HEK293T (cell line): ENCODE results near the gene RASL10A.
A peak's percentile ranks its signal among the peaks of the same experiment; 100 is the strongest.

ENCODE experiments used
- CTCF ChIA-PET: fragments of 350-600 bp; formaldehyde crosslinking; extraction: SDS; loops from one replicate; lab custom pipeline; 2021; ENCODE audit warnings: antibody characterized with exemption, inconsistent platforms; lab: Yijun Ruan, JAX
- POLR2A ChIA-PET: fragments of 350-600 bp; formaldehyde crosslinking; extraction: SDS; loops from one replicate; lab custom pipeline; 2020; ENCODE audit warnings: antibody characterized with exemption, inconsistent platforms; lab: Yijun Ruan, JAX
- DNase-seq: peaks from one replicate; pipeline ENCODE4 v3.0.0; 2012; ENCODE audit warnings: mixed read lengths; ENCODE audit errors: extremely low spot score
- ARNT ChIP-seq: fragments of 450-650 bp; IDR thresholded peaks from 2 replicates; pipeline ENCODE4 v1.6.1; 2017; ENCODE audit warnings: mild to moderate bottlenecking
- BHLHE40 ChIP-seq: fragments of 450-650 bp; IDR thresholded peaks from 2 replicates; pipeline ENCODE4 v1.6.1; 2016; ENCODE audit warnings: mild to moderate bottlenecking, moderate library complexity, borderline replicate concordance
- CTBP1 ChIP-seq: fragments of 450-650 bp; IDR thresholded peaks from 2 replicates; pipeline ENCODE4 v1.6.1; 2016; ENCODE audit warnings: borderline replicate concordance
- ELF4 ChIP-seq: fragments of 450-650 bp; IDR thresholded peaks from 2 replicates; pipeline ENCODE4 v1.6.1; 2017; ENCODE audit warnings: antibody characterized with exemption
- FOXA1 ChIP-seq: fragments of 450-650 bp; IDR thresholded peaks from 2 replicates; pipeline ENCODE4 v1.6.1; 2016; ENCODE audit warnings: mild to moderate bottlenecking
- FOXK2 ChIP-seq: fragments of 450-650 bp; IDR thresholded peaks from 2 replicates; pipeline ENCODE4 v1.6.1; 2016; ENCODE audit warnings: mild to moderate bottlenecking
- FOXM1 ChIP-seq: fragments of 450-650 bp; IDR thresholded peaks from 2 replicates; pipeline ENCODE4 v1.6.1; 2017; ENCODE audit warnings: mild to moderate bottlenecking, borderline replicate concordance
- HDGF ChIP-seq: fragments of 450-650 bp; IDR thresholded peaks from 2 replicates; pipeline ENCODE4 v1.6.1; 2017; ENCODE audit warnings: antibody characterized with exemption, borderline replicate concordance
- L3MBTL2 ChIP-seq: fragments of 450-650 bp; conservative IDR thresholded peaks from 2 replicates; pipeline ENCODE4 v1.6.1; 2016; ENCODE audit warnings: mild to moderate bottlenecking
- LEF1 ChIP-seq: fragments of 450-650 bp; IDR thresholded peaks from 2 replicates; pipeline ENCODE4 v1.6.1; 2017; ENCODE audit warnings: mild to moderate bottlenecking, borderline replicate concordance
- NFRKB ChIP-seq: fragments of 450-650 bp; IDR thresholded peaks from 2 replicates; pipeline ENCODE4 v1.6.1; 2016; ENCODE audit warnings: mild to moderate bottlenecking, moderate library complexity
- PKNOX1 ChIP-seq: fragments of 450-650 bp; IDR thresholded peaks from 2 replicates; pipeline ENCODE4 v1.6.1; 2016
- SP1 ChIP-seq: fragments of 450-650 bp; IDR thresholded peaks from 2 replicates; pipeline ENCODE4 v1.6.1; 2017
- SUZ12 ChIP-seq: fragments of 450-650 bp; IDR thresholded peaks from 2 replicates; pipeline ENCODE4 v1.6.1; 2016; ENCODE audit warnings: mild to moderate bottlenecking
- TARDBP ChIP-seq: fragments of 450-650 bp; IDR thresholded peaks from 2 replicates; pipeline ENCODE4 v1.6.1; 2016
- ZNF384 ChIP-seq: fragments of 450-650 bp; IDR thresholded peaks from 2 replicates; pipeline ENCODE4 v1.6.1; 2016

The RASL10A gene

GRCh38 chr22:29269731-29270474, 45.6 kb downstream of the RASL10A start:
- POLR2A ChIA-PET: interaction anchor here (0.6 to 1.4 kb wide), 2 partner anchors 37 to 1889 kb away, joined by 3 to 4 read pairs; no protein-coding TSS in a partner anchor
- no peak for TF ChIP-seq TARDBP
- TF ChIP-seq FOXA1: no peak
- no peak for TF ChIP-seq FOXK2
- TF ChIP-seq LEF1: no peak
- TF ChIP-seq SP1: no peak
- TF ChIP-seq ZNF384: no peak
- no peak for TF ChIP-seq CTBP1
- TF ChIP-seq NFRKB: no peak
- TF ChIP-seq PKNOX1: no peak
- TF ChIP-seq HDGF: no peak
- TF ChIP-seq ELF4: no peak; the same call in 1 of the 2 replicates
- TF ChIP-seq BHLHE40: no peak
- no peak for TF ChIP-seq FOXM1
- no peak for TF ChIP-seq L3MBTL2
- TF ChIP-seq SUZ12: no peak
- TF ChIP-seq ARNT: no peak
- CTCF ChIA-PET: no interaction called here
- DNase-seq: no peak

- ChIA-PET POLR2A (interaction anchor here (1.4 kb wide), 1 partner anchor 38 kb away, joined by 3 read pairs; no protein-coding TSS in a partner anchor), CTCF (no interaction called here)
- DNase-seq: no peak
- TF ChIP-seq SP1: no peak
- no peak for TF ChIP-seq FOXA1
- TF ChIP-seq NFRKB: no peak
- no peak for TF ChIP-seq CTBP1
- no peak for TF ChIP-seq PKNOX1
- no peak for TF ChIP-seq ZNF384
- TF ChIP-seq L3MBTL2: no peak
- no peak for TF ChIP-seq BHLHE40
- no peak for TF ChIP-seq LEF1
- no peak for TF ChIP-seq ELF4
- TF ChIP-seq FOXK2: no peak
- TF ChIP-seq ARNT: no peak
- TF ChIP-seq TARDBP: no peak
- no peak for TF ChIP-seq FOXM1
- TF ChIP-seq HDGF: no peak
- no peak for TF ChIP-seq SUZ12
Measured at GRCh38 chr22:29269230-29269604, 46.3 kb downstream of the RASL10A start.

DNA sequence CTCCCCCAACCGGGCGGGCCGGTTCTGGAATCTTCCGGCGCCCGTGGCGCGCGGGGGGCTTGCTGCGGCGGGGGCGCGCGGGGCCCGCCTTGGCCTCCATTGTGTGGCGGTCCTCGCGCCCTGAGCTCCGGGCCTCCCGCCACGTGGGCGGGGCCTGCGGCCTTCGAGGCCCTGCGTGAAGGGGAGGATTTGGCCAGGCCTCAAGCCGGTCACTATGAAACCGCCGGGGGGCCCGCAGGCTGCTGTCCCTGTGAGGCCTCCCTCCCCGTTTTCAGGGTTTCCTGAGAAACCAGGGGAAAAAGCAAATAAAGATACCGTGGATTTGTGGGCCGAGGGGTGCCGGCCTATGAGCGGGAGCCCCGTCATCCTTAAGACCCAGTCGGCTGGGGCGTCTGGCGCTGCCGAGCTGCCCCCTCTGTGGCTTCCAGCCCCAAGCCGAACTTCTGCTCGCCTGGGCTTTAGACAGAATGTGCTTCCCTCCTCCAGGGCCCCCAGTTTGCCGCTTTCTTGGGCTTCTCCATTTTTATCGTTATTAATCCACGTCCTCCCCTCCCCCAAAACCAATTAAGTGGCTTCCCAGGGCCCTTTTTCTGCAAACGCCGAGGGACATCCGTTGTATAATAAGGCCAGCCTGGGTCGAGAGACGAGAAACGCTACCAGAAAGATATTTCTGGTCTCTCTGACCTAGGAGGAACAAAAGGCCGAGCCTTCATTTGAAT, 46.8 kb downstream of the RASL10A start:
- ChIA-PET CTCF (no interaction called here), POLR2A (interaction anchor here (0.7 to 1.0 kb wide), 2 partner anchors 11 to 12 kb away, joined by 3 read pairs; no protein-coding TSS in a partner anchor)
- TF ChIP-seq L3MBTL2: peak; percentile 71
- 0 out of 2 replicates have a peak, but pooled peaks have one; percentile 19 for TF ChIP-seq ARNT
- TF ChIP-seq TARDBP: no peak
- TF ChIP-seq CTBP1: no peak
- TF ChIP-seq LEF1: no peak
- DNase-seq: no peak

DNA sequence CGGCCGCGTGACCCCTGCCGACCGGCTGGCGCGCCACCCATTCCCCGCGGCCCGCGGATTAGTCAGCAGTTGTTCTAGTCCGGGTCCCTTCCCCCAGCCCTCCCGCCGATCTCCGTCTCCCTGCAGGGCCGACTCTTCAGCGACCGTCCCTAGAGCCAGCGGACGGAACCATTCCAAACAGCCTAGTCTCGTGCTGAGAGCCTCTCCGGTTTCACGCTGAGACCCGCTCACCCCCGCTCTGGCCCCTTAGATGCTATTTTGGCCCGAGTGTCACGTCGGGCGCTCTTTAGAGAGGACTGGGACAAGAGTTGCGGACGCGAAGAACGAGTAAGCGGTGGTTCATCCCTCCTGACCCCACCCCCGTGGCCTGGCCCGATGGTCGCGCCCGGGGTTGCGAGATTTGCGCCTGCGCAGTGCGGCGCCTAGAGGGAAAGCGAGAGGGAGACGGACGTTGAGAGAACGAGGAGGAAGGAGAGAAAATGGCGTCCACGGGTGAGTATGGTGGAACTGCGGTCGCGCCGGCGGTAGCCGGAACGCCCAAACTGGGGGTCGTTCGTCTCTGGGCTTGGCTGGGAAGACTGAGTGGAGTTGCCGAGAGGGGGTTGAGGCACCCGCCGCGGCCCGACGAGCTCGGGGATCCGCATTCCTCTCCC, 47.5 kb downstream of the RASL10A start, which contains the start of the genes EWSR1 and RHBDD3:
Gene EWSR1, plus strand, starts transcription at position 411 of the 653 bp plus-strand sequence. Its CDS starts 69 bp downstream, at position 480.
Gene RHBDD3, minus strand, starts transcription at position 124 of the 653 bp plus-strand sequence. CDS start 2,355 bp downstream, outside the sequence.
- DNase-seq: peak; percentile 97
- CTCF ChIA-PET: interaction anchor here (1.2 kb wide), 1 partner anchor 22 kb away, joined by 6 read pairs; no protein-coding TSS in a partner anchor
- TF ChIP-seq BHLHE40: peak; percentile 99
- peak; percentile 55; the same call in 1 of the 2 replicates for TF ChIP-seq TARDBP
- peak; percentile 44; the same call in 1 of the 2 replicates for TF ChIP-seq ELF4
- TF ChIP-seq FOXK2: no peak
- TF ChIP-seq PKNOX1: no peak
- peak; percentile 84; the same call in 1 of the 2 replicates for TF ChIP-seq FOXM1
- TF ChIP-seq NFRKB: peak; percentile 95
- TF ChIP-seq L3MBTL2: peak; percentile 11; the same call in 1 of the 2 replicates
- TF ChIP-seq SP1: no peak
- POLR2A ChIA-PET: interaction anchor here (0.7 to 1.0 kb wide), 2 partner anchors 11 kb away, joined by 3 read pairs; no protein-coding TSS in a partner anchor

DNA sequence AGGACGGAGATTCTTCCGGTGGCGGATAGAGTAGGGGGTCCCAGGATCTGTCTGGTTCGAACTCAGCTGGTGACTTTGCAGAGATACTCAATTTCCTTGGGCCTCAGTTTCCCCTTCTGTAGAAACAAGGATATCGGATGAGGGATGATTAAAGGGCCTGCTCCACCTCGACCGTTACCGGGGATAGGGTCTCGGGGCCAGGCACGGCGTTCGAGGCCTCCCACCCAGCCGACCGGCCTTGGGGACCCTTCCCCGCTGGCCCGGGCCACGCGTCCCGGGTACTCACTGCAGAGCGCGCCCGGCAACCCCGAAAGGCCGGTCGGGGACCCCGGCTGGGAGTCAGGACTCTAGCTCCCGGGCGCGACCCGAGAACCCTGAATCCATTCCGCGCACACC, 48.0 kb downstream of the RASL10A start:
- ChIA-PET CTCF (interaction anchor here (1.2 kb wide), 1 partner anchor 22 kb away, joined by 6 read pairs; no protein-coding TSS in a partner anchor), POLR2A (interaction anchor here (1.0 kb wide), 1 partner anchor 61 kb away, joined by 3 read pairs; no protein-coding TSS in a partner anchor)
- TF ChIP-seq FOXK2 (no peak), CTBP1 (no peak), BHLHE40 (no peak), SP1 (no peak), L3MBTL2 (0 out of 2 replicates have a peak, but pooled peaks have one; percentile 10), ELF4 (no peak), TARDBP (no peak), HDGF (no peak)
- DNase-seq: no peak
